NCI-H2227 (cell line): ENCODE measurements around the gene HOMEZ.
"Not testable (repeated sequence)": the region's sequence is repeated elsewhere in the genome, so short reads cannot be mapped to it uniquely, and the experiment has no call there.

Experiments
- DNase-seq: peaks from one replicate; lab custom pipeline; 2025; ENCODE audit not compliant: unreplicated experiment; lab: John Stamatoyannopoulos, UW

HOMEZ gene, protein sequence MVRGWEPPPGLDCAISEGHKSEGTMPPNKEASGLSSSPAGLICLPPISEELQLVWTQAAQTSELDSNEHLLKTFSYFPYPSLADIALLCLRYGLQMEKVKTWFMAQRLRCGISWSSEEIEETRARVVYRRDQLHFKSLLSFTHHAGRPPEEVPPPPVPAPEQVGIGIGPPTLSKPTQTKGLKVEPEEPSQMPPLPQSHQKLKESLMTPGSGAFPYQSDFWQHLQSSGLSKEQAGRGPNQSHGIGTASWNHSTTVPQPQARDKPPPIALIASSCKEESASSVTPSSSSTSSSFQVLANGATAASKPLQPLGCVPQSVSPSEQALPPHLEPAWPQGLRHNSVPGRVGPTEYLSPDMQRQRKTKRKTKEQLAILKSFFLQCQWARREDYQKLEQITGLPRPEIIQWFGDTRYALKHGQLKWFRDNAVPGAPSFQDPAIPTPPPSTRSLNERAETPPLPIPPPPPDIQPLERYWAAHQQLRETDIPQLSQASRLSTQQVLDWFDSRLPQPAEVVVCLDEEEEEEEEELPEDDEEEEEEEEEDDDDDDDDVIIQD

DNA sequence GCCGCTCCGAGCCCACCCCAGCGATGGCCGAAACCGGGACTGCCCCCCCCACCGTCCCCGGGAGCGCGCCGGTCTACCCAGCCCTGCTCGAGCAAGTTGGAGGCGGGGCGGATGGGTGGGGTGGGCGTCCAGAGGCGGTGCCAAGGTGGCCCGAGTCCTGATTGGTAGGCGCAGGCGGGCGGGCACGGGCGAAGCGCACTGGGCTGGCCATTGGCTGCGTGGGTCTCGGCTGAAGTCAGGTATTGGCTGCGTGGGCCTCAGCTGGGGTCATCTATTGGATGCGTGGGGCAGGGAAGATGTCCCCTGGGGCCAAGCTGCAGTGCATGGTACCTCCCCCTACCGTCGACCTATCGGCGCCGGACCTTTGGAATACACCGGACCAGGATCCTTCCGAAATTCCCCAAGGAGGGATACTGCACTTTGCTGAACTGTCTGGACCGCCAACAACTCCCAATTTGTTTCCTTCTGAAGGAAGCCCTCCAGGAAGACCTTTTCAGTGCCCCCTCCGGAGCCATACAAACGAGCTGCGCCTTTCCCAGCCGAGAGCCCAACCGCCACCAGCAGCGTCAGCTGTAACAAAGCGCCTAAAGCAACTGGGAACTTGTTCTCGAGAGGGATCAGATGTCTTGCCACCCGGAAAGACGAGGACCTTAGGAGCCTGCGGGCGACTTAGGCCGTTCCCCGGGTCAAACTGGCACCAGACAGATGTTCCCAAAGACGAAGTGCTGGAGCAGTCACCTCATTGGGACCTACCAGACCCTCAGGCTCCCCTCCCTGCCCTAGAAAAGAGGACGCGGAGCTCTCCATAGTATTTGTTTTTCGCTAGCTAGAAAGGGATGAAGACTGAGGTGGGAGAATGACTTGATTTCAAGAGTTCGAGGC, at the start of gene HOMEZ:
TSS of gene HOMEZ (minus strand) at position 113 of the 882 bp plus-strand sequence. CDS start 180 bp downstream, outside the sequence.
- DNase-seq, result peak; percentile 97

DNA sequence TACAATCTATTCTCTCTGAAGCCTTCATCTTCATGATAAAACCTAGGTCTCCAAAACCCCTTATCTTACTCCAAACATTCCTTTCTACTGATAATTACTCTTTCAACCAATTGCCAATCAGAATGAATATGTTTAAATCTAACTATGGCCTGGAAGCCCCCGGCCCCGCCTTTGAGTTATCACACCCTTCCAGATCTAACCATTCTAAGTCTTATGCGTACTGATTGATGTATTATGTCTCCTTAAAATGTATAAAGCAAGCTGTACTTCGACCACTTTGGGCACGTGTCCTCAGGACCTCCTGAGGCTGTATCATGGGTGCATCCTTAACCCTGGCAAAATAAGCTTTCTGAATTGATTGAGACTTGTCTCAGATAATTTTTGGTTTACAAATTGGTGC, 49.7 kb upstream of the HOMEZ start:
- DNase-seq, result no peak

DNA sequence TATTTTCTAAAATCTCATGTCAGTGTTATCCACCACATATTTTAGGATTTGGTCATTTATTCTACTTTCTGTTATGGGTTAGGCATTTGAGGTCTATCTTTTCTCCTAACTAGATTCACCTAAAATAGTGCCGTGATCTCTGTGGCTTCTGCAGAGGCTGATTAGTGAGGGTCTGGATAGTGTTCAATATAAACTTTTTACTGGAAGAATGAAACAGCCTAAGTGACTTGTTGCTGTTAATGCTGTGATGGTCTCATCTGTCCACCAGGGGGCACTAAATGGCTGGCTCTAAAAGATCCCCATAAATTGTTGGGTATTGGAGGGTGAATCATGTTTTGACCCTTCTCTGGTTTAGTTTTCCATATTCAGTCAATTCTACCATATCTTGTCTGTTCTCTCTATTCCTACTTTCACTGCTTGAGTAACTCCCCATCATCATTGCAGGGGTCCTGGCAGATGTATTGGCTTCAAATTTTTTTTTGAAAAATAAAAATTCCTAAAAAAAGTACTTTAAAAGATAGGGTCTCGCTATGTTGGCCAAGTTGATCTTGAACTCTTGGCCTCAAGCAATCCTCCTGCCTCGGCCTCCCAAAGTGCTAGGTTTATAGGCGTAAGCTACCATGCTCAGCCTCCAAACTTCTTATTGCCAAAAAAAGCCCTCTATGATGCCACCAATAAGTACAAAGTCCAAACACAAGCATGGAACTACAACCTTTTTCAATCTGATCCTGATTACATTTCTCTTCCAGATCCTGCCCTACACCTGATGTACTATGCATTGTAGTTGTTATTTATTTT, 42.2 kb upstream of the HOMEZ start:
- peak; percentile 71 for DNase-seq

DNA sequence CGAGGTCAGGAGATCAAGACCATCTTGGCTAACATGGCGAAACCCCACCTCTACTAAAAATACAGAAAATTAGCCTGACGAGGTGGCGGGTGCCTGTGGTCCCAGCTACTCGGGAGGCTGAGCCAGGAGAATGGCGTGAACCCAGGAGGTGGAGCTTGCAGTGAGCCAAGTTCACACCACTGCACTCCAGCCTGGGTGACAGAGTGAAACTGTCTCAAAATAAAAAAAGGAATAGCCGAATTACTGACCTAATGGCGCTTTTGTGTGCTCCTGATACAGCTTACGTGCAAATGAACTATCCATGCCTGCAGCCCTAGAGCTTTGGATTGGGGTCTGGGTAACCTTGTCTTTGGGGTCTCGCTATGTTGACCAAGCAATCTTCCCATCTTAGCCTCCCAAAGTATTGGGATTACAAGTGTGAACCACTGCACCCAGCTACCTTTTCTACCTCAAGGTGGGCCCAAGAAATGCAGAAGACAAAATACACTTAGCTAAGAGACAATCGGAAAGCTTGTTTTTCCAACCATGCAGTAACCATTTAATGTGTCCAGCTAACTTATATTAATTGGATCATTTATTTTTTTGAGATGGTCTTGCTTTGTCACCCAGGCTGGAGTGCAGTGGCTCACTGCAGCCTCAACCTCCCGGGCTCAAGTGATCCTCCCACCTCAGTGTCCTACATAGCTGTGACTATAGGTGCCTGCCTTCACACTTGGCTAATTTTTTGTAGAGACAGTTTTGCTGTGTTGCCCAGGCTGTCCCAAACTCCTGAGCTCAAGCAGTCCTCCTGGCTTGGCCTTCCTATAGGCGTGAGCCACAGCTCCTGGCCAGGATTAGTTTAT, 40.8 kb upstream of the HOMEZ start:
- no peak for DNase-seq

DNA sequence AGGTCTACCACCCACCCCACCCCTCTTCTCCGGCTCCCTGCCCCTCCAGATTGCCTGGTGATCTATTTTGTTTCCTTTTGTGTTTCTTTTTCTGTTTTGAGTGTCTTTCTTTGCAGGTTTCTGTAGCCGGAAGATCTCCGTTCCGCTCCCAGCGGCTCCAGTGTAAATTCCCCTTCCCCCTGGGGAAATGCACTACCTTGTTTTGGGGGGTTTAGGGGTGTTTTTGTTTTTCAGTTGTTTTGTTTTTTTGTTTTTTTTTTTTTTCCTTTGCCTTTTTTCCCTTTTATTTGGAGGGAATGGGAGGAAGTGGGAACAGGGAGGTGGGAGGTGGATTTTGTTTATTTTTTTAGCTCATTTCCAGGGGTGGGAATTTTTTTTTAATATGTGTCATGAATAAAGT, 39.8 kb upstream of the HOMEZ start:
- DNase-seq, result not testable (repeated sequence)

DNA sequence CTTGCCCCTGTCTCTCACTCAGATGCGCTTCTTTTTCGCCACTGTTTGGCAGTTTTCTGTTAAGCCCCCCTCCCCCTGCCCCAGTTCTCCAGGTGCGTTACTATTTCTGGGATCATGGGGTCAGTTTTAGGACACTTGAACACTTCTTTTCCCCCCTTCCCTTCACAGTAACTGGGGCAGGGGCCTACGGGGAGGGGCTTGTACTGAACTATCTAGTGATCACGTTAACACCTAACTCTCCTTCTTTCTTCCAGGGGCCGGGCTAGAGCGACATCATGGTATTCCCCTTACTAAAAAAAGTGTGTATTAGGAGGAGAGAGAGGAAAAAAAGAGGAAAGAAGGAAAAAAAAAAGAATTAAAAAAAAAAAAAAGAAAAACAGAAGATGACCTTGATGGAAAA, 39.1 kb upstream of the HOMEZ start:
- DNase-seq, result no peak

DNA sequence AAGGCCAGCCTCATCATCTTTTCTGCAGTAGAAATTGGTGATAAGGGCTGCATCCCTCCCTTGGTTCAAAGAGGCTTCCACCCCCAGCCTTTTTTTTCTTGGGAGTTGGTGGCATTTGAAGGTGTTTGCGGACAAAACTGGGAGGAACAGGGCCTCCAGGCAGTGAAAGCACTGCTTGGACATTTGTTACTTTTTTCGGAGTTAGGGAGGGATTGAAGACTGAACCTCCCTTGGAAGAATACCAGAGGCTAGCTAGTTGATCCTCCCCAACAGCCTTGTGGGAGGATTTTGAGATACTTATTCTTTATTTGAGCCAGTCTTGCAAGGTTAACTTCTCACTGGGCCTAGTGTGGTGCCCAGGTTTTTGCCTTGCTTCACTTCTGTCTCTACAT, 38.5 kb upstream of the HOMEZ start:
- no peak for DNase-seq

DNA sequence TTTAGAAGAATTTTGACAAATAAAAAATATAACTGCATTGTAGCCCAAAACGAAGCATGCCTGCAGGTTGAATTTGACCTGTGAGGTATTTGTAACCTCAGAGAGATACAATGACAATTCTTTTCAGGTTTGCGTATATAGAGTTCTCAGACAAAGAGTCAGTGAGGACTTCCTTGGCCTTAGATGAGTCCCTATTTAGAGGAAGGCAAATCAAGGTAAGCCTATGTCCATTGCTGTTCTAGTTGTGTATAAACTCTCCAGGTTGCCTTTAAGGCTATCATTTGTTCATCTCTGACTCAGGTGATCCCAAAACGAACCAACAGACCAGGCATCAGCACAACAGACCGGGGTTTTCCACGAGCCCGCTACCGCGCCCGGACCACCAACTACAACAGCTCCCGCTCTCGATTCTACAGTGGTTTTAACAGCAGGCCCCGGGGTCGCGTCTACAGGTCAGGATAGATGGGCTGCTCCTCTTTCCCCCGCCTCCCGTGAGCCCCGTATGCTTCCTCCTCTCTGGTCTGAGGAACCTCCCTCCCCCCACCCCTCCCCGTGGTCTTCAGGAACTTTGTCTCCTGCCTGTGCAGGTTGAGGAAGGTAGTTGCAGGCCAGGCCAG, 38.0 kb upstream of the HOMEZ start:
- DNase-seq, result no peak

DNA sequence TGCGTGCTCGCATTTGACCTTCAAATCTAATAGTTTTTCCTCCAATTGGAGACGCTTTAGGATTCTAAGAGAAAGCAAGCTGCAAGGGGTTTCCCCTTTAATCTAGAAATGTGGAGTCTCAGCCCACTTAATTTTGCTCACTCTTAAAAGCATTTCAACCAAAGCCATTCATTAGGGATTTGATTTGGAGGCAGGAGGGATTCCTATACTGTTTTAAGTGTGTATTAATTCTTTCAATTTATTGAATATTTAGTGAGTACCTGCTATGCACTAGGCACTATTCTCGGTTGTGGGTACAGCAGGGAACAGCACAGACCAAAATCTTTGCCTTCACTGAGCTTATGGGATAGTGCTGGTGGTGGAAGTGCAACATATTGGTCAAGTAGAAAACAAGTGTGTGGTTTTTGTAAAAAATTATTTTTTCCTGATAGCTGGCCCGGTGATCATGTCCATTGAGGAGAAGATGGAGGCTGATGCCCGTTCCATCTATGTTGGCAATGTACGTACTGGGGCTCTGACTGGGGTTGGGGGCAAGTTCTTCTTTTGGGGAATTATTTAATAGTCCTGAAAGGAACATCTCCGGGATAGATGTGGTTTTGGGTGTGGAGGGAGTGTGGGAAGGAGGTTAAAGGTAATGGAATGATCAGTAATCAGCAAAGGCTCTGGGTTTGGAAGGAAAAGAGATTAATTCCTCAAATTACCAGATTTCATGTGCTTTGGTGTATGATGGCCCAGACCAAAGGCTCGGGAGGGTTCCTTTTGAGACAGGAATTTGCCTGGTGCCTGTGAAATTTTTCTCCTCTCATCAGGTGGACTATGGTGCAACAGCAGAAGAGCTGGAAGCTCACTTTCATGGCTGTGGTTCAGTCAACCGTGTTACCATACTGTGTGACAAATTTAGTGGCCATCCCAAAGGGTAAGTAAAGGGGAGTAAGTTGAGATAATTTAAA, 36.9 kb upstream of the HOMEZ start:
- DNase-seq, result no peak

DNA sequence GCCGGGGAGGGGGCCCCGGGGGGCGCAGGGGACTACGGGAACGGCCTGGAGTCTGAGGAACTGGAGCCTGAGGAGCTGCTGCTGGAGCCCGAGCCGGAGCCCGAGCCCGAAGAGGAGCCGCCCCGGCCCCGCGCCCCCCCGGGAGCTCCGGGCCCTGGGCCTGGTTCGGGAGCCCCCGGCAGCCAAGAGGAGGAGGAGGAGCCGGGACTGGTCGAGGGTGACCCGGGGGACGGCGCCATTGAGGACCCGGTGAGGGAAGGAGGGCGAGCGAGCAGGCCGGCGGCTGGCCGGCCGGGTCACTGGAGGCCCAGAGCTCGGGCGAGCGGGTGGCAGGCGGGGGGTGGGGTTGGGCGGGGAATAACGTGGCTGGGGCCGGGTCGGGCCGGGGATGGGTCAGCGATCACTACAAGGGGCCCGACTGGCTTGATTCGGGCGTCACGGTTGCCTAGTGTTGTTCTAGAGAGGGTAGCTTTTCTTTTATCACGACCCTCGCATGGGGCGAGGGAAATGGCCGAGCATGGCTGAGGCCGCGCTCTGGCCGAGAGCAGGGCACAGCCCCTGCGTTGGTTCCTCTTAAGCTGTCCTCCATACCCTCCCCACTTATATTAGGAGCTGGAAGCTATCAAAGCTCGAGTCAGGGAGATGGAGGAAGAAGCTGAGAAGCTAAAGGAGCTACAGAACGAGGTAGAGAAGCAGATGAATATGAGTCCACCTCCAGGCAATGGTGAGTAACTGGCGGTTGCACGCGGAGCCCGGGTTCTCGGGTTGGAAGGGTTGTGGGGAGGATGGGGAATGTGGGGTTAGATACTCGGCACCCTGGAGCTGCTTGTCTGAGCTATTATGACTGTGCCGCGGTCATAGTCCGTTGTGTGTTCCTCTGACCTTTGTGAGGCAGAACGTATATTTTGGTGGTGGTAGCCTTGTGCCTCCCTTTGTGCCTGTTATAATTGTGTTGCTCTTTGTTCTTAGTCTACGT, 35.9 kb upstream of the HOMEZ start:
- DNase-seq, result peak; percentile 61

DNA sequence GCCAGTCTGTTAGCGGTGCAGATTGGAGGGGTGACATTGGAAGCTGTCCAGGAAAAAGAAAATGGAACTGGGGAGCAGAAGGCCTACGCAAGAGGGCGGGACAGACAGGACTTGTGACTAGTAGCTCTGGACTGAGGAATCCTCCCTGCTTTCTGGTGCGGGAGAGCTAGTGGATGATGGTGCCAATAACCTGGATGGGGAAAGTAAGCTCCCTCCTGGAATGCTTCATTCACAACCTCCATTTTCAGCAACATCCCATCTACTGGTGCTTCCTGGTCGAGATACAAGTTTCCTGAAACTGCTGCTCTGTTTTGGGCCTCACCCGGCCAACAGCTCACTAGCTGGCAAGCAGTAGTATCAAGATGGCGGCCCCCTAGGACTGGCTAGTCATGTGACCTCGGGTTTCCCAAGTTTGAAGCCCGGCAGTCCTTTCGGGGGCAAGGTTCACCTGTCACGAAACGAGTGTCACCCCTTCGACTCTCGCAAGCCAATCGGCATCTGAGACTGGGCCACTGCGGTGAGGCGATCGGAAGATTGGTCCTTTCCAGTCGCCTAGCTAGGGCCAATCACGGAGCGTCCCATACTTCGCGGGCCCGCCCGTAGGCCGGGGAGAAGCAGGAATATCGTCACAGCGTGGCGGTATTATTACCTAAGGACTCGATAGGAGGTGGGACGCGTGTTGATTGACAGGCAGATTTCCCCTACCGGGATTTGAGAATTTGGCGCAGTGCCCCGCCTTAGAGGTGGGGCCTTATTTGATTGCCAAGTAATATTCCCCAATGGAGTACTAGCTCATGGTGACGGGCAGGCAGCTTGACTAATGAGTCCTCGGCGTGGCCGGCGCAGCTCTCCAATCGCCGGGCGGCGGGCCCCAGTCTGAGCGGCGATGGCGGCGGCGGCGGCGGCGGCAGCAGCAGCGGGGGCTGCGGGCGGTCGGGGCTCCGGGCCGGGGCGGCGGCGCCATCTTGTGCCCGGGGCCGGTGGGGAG, 34.9 kb upstream of the HOMEZ start, which contains the start of gene PABPN1:
TSS of gene PABPN1 (plus strand) at position 874 of the 988 bp plus-strand sequence. CDS start at position 887, 13 bp downstream.
- DNase-seq, result peak; percentile 100

DNA sequence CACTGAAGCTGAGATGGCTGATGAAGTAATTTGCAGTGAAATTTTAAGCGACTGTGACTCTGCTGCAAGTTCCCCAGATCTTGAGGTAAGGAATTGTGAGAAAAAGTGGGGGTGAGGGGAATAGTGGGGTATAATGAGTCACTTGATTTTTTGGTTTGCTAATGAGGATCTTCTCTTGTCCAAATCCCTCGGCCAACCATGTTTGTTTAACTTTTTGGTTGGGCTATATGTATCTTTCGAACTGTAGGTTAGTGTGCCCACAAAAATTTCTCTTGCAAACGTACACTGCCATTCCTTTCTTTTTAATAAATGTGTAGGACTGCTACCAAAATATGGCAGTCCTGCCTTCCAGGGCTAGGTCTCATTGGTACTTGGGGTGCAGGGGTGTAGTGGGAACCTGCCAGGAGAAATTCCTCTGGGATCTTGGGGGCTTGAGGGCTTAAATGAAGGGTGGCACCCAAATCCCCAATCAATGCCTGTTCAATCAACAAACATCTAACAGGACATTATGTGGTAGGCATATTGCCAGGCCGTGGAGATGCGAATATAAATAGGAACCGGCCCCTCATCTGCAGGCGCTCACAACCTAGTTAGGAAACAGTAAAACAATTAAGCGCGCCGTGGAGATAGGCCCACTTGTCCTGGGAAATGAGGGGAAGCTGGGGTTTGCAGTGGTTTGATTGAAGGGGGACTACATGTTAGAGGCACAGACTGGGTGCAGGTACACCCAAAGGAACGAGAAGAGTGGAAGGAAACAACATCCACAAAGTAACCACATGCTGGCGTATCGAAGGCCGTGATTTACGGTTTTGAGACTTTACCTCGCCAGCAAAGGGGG, 34.0 kb upstream of the HOMEZ start:
- no peak for DNase-seq

DNA sequence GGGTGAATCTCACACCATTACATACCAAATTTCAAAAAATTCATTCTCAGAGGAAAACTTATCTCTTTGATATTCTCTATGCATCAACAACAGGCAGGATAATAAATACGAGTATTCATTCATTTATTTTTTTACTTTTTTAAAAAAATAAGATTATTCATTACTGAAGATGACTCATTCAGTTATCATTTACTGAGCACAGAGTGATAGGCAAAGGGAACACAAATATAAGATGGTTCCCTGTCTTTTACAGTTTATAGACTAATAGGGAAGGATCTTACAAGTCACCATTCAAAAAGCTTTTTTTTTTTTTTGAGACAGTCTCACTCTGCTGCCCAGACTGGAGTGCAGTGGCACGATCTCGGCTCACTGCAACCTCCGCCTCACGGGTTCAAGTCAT, 30.4 kb upstream of the HOMEZ start:
- DNase-seq, result no peak

DNA sequence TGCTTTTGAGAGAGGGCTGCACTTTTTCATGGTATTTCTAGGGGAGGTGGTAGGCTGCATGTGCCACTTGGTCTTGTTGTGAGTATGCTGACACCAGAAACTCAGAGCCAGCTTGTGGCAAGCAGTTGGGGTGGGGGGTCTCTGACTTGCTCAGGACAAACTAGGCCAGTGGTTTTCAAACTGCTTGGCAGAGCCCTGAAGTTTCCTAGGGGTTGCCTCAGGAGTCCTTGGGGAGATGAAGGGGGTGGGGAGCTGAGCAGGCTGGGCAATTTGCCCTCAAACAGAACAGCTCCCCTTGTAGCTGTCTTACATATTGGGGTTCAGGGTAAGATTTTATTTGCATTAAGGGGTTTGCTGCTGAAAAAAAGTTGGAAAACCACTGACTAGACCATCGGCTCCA, 24.6 kb upstream of the HOMEZ start:
- no peak for DNase-seq
